Measurements from ENCODE around the gene GNB1.
A peak's percentile ranks its signal among the peaks of the same experiment; 100 is the strongest.

GNB1 gene

GRCh38 chr1:1786836-1787605 is 103.9 kb downstream of the GNB1 start:
- DNase-seq (ENCODE audit: low read depth in 2 of 2, low spot score in 1 of 2): no peak

- no peak for DNase-seq (ENCODE audit: low read depth in 2 of 2, low spot score in 1 of 2)
Measured at GRCh38 chr1:1785666-1786065, 105.2 kb downstream of the GNB1 start.

DNA sequence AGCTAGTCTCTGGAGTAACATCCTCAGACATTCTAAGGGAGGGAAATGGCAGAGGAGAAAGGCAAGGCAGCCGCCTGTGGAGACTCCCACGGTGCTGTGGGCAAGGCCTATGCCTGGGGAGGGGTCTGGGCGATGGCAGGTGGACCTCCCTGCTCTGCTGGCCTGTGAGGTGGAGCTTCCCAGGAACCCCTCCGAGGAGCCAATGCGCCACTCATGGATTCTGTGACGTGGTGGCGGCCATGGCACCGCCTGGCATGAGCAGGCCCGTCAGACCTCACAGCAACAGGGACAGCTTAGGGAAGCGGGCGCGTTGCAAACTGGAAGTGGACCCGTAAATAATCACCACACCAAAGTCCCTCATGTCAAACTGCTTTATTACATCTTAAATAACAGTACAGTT is 106.0 kb downstream of the GNB1 start:
- no peak for DNase-seq (ENCODE audit: low read depth in 2 of 2, low spot score in 1 of 2)

GRCh38 chr1:1783320-1783719 is 107.6 kb downstream of the GNB1 start:
- no peak for DNase-seq (ENCODE audit: low read depth in 2 of 2, low spot score in 1 of 2)

DNA sequence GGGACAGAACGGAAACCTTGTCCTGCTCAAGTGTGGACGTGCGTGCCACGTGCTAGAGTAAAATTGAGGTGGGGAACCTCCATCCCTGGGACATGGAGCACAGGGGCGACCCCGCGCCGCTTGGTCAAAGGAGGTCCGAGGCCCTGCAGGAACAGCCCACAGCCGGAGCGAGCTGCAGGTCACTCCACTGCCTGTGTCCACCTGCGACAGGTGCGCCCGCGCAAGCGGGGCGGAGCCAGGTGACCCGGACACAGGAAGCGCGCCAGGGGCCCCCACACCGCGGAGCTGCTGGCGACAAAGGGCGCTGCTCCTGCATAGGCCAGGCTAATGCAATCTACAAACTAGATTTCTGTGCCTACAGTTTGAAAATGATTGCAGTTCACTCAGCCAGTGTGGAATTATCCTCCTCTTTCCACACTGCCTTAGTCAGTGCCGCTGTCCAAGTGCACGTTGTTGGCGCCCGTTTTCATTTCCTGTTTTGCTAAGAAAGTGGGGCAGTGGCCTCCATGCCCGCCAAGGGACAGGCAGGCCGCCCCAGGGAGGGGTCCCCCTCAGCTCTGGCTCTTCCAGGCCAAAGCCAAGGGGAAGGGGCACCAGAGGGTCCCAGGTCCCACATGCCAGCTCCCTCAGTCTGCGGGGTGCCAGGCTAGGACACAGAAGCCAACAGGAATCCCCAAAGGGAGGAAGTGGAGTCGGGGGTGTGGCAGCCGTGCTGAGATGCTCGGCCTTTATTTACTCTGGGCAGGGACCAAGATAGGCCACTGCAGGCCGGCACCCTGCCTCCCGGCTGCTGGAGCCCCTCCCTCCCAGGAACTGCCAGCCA is 108.3 kb downstream of the GNB1 start:
- DNase-seq (ENCODE audit: low read depth in 2 of 2, low spot score in 1 of 2): no peak

DNA sequence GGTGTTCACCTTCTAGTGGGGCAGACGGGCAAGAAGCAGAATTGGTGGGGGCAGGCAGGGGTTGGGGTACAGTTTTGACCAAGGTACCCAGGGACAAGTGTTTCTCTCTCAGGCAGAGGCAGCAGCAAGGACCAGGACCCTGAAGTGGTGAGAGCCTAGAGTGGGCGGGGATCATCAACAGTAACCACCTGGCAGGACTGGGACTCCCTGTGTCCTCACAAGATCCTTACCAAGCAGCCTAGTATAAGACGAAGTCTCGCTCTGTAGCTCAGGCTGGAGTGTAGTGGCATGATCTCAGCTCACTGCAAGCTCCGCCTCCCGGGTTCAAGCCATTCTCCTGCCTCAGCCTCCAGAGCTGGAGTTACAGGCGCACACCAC is 109.4 kb downstream of the GNB1 start:
- DNase-seq (ENCODE audit: low read depth in 2 of 2, low spot score in 1 of 2): no peak

GRCh38 chr1:1780598-1781525 is 110.0 kb downstream of the GNB1 start:
- no peak for DNase-seq (ENCODE audit: low read depth in 2 of 2, low spot score in 1 of 2)

DNA sequence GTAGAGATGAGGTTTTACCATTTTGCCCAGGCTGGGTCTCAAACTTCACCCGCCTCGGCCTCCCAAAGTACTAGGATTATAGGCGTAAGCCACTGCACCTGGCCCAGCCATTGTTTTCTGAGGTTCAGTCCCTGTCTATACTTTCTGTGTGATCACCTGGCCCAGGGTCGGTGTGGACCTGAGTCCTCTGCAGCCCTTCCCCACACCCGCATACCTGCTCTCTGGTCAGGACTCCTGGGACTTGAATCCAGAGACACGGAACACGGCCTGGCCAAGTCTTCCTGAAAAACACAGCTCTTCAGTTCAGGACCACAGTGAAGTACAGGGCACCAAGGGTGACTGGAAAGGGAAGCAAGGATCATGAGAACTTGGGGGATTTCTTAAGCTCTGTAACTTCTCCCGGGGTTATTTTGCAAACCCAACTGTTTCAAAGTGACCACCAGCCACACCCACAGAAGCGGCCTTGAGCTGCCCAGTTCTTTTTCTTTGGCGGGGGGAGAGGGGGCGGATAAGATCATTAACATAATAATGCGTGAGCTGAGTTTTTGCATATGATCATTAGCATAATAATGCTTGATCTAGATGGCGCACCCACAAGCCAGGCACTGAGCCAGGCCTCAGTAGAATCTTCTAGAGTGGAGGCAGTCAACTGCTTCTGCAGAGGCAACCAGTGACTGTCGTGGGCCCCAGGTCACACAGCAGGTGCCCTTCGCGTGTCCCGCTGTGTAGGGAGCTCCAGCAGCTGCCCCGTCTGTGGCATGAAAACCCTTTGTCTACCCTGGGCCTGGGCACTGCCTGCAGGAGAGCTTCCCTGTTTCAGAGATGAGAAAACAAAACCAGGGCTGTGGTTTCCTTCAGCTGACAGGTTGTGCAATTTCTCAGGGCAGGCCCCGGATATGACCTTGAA is 110.9 kb downstream of the GNB1 start:
- peak; percentile 17 to 32 for DNase-seq (ENCODE audit: low read depth in 2 of 2, low spot score in 1 of 2)

- no peak for DNase-seq (ENCODE audit: low read depth in 2 of 2, low spot score in 1 of 2)
Measured at GRCh38 chr1:1779320-1779675, 111.6 kb downstream of the GNB1 start.

GRCh38 chr1:1778663-1779319 is 112.1 kb downstream of the GNB1 start:
- peak; percentile 56 to 71 for DNase-seq (ENCODE audit: low read depth in 2 of 2, low spot score in 1 of 2)

DNA sequence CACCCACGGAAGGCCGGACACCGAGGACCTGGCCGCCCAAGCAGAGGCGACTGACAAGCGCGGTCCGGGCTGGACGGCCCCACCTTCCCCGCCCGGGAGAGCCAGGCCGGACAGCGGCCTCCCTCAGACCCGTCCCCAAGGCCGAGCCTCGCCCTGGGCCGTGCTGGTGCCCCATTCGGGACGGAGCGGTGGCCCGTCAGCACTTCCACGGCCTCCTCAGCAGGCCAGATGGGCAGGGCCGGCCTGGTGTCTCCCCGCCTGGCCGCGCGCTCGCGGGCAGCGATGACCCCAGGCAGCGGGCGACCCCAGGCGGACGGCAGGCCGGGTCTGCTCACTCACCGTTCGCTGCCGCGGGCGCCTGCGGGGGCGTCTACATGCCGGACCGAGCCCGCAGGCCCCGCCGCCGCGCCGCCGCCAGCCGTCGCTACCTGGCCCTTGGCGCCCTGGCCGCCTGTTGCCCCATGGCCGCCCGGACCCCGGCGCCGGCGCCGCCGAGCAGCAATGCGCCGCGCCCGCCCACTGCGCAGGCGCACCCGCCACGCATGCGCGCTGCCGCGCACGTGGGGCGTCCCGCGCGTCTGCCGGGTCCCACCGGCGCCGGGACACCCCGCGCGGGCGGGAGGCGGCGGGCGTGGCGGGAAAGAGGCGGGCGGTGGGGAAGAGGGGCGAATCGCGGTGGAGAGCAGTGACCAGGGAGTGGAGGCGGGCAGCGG is 112.8 kb downstream of the GNB1 start, which contains the start of gene NADK:
TSS of gene NADK (minus strand) at position 521 of the 713 bp plus-strand sequence. CDS start 13,064 bp downstream, outside the sequence.
- DNase-seq (ENCODE audit: low read depth in 2 of 2, low spot score in 1 of 2): peak; percentile 36 to 50

DNA sequence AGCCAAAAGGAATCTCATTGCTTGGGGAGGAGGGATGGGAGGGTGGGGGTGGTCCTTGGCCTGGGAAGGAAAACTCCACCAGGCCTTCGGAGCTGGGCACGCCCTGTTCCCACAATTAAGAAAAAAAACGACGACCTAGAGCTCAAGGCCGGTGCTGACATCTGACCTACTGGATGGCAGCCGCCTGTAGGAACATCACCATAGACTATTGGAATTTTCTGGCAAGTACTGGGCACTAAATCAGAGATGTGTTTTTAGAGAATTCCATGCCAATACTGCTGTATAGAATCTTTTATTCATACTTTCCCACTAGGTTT is 113.3 kb downstream of the GNB1 start:
- no peak for DNase-seq (ENCODE audit: low read depth in 2 of 2, low spot score in 1 of 2)

DNA sequence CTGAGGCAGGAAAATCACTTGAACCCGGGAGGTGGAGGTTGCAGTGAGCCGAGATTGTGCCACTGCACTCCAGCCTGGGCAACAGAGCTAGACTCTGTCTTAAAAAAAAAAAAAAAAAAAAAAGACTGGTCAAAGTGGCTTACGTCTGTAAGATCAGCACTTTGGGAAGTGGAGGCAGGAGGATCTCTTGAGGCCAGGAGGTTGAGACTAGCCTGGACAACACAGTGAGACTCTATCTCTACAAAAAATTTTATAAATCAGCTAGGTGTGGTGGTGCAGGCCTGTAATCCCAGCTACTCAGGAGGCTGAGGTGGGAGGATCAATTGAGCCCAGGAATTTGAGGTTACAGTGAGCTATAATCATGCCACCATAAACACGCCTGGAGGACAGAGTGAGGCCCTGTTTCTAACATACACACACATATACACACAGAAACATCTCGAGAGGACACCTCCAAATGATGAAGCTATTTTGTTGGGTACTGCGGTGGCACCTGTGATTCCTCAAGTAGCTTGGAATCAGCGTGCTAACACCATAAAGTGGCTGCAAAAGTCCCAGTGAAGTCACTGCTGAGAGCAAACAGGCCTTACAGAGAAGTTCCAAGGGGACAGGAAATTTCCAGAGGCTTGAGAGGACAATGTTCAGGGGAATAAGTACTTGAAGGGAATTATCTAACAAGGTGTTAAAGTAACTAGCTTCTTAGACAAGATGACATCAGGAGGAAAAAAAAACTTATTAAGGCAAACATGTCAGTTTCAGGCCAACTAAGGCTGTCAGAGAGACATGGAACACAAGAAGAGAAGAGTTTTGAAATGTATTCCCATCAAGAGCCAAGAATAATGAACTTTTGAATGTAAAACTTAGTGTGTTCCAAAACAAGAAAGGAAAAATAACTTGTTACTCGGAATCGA is 114.0 kb downstream of the GNB1 start:
- no peak for DNase-seq (ENCODE audit: low read depth in 2 of 2, low spot score in 1 of 2)

- no peak for DNase-seq (ENCODE audit: low read depth in 2 of 2, low spot score in 1 of 2)
Measured at GRCh38 chr1:1775327-1776226, 115.3 kb downstream of the GNB1 start.

DNA sequence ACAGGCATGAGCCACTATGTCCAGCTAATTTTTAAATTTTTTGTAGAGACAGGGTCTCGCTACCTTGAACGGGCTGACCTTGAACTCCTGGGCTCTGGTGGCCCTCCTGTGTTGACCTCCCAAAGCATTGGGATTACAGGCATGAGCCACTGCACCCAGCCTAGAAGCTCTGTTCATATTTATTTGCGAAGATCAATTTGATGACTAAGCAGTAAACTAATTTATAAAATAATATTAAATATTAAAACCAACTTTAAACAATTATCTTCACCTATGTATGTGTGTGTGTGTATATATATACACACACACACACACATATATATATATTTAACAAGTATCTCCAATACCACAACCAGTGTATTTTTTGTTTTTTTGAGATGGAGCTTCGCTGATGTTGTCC is 117.0 kb downstream of the GNB1 start:
- DNase-seq (ENCODE audit: low read depth in 2 of 2, low spot score in 1 of 2): no peak

DNA sequence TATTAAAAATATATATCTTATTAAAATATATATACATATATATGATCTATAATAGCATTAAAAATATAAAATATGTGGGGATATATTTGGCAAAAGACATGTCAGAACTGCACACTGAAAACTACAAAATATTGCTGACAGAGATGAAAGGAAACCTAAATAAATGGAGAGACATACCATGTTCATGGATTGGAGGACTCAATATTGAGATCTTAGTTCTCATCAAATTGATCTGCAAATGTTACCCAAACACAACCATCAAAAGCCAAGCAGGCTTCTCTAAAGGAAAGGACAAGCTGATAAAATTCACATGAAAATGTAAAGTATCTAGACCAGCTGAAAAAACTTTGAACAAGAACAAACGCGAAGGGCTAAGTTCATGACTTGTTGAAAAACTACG is 119.8 kb downstream of the GNB1 start:
- DNase-seq (ENCODE audit: low read depth in 2 of 2, low spot score in 1 of 2): no peak

GRCh38 chr1:1770102-1770501 is 120.8 kb downstream of the GNB1 start:
- no peak for DNase-seq (ENCODE audit: low read depth in 2 of 2, low spot score in 1 of 2)
